Activated CD4-positive, alpha-beta T cell treated with anti-CD3 and anti-CD28 coated beads for 1 hour (primary cell): ENCODE measurements around the gene CHAC1.
"Not testable (repeated sequence)": the region's sequence is repeated elsewhere in the genome, so short reads cannot be mapped to it uniquely, and the experiment has no call there.

Source experiments
- DNase-seq: peaks from one replicate; pipeline ENCODE4 v3.0.0-alpha.2; 2020

Gene CHAC1

DNA sequence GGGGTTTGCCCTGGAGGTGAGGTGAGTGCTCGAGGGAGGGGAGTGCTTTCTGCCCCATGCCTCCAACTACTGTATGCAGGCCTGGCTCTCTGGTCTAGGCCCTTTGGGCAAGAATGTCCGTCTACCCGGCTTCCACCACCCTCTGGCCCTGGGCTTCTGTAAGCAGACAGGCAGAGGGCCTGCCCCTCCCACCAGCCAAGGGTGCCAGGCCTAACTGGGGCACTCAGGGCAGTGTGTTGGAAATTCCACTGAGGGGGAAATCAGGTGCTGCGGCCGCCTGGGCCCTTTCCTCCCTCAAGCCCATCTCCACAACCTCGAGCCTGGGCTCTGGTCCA lies 14.8 kb upstream of the CHAC1 start:
- DNase-seq = no peak

DNA sequence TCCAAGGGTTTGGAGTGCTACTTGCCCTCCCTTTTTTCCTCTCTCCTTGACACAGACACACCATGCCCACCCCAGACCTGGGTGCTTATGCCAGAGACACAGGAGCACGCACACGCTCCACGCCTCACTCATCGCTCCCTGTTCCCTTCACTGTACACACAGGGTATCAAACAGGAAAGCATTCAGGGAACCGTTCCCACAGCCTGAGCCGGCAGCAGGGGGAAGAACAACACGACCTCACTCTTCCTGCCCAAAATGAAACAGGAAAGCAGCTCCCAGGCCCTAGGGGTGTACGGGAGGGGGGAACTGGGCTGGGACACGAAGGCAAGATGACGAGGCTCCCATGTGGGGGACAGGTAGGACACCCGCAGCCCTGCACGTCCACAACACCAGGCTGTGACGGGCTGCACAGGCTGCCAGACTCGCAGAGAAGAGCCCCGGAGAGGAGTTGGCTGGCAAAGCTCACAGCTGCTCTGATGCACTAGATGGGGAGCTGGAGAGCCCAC lies 12.9 kb upstream of the CHAC1 start:
- no peak for DNase-seq

DNA sequence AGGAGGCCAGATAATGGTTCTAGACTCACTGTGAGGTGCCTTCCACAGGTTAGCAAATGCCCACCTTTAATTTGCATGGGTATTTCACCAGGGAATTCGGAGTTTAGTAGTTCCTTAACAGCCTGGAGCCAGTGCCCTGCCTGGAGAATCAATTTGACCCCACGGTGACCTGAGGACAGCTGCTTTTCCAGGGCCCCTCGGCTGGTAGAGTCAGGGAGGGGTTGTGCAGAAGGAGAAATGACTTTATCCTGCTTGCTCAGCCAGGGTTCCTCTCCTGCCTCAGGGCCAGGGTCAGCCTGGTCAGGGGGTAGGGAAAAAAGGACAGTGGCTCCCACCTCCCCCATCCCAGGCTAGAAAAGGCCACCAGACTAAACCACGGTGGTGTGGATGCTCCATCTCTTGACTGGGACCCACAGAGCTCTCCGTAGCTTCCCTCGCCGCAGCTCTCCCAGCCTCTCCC lies 12.2 kb upstream of the CHAC1 start:
- DNase-seq = no peak

DNA sequence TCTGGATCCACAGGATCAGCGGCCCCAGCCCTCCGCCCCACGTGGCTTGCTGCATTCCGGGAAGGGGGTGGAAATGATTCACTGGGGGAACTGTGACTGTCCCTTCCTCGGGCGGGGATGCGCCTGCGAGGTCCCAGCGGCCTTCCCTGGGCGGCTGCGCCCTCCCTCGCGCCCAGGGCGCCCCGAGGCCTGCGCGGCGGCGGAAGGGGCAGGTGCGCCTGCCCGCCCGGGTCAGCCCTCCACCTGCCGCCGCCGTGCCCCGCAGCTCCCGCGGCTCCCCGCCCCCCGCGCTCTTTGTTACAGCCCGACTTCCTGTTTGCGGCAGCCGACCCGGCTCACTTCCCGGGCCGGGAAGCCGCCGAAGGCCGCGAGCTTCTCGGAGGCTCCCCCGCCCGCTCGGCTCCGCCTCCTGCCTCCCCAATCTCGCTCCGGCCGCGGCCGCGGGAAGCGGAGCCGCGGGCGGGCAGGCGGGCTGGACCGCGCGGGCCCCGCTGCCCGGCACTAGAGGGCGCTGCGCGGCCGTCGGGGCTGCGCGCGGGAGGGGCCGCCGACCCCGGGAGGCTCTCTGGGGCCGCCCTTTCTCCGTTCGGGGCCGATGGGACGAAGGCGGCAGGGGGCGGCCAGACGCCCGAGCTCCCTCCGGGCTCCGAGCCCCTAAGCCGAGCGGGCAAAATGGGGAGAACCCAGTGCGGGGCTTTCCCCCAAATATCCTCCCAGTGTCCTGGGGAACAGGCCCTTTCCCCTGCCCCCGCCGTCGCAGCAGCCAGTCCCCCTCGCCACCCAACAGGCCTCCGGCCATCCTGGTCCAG lies 11.5 kb upstream of the CHAC1 start:
- DNase-seq = peak; percentile 46

DNA sequence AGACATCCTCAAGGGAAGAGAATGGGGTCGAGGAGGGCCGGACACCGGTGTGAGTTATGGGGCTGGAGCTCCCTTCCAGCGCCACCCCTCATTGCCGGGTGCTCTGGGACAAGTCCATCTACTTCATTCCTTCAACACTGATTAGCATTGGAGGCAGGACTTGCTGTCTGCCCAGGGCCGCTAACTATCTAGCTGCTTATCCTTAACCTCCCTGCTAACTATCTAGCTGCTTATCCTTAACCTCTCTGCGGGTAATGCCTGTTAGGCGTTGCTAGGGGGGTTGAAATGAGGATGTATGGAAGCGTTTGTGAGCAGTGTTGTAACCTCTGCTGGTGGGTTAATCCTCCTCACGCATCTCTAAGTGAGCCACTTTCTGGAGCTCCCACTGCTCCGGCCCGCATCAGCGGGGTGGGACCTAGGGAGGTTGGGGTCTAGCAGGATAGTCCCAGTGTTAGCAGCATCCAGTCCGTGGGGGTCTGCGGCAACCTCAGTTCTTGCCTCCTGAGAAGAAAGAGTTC lies 10.9 kb upstream of the CHAC1 start:
- no peak for DNase-seq

DNA sequence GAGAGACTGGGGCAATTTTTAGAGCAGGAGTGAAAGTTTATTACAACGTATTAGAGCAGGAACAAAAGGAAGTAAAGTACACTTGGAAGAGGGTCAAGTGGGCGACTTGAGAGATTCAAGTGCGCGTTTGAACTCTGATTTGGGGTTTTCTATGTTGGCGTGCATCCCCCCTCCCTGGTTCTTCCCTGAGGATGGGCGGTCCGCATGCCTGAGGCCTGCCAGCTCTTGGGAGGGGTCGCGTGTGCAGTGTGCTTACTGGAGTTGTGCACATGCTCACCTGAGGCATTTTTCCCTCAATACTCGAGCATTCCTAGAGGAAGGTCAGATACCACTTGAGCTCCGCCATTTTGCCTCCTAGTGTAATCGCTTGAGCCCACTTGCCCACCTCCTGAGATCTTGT lies 10.4 kb upstream of the CHAC1 start:
- no peak for DNase-seq

DNA sequence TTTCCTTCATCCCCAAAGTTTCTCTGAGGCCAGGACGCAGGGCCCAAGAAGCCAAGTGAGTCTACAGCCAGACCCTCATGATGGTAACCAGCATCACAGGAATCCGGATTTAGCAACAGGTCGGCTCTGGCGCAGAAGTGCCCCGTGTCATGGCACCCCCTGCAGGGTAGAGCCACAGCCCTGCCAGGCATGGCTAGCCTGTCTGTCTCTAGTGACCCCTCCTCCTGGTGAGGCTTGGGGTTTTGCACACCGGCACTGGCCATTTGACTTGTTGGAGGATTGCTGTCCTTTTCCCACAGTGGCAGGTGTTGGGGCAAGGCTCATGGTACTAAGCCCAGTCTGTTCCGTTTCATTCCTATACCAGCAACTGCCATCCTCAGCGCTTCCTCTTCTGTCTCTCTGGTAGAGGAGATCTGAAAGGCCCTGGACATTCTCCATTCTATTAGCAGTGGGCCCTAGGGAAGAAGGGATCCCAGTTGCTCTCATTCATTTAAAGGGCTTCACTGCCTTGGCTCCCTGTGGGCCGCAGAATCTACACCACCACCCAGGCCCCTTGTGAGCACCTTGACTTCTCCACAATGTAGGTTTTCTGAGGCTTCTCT lies 9.4 kb upstream of the CHAC1 start:
- DNase-seq = no peak

DNA sequence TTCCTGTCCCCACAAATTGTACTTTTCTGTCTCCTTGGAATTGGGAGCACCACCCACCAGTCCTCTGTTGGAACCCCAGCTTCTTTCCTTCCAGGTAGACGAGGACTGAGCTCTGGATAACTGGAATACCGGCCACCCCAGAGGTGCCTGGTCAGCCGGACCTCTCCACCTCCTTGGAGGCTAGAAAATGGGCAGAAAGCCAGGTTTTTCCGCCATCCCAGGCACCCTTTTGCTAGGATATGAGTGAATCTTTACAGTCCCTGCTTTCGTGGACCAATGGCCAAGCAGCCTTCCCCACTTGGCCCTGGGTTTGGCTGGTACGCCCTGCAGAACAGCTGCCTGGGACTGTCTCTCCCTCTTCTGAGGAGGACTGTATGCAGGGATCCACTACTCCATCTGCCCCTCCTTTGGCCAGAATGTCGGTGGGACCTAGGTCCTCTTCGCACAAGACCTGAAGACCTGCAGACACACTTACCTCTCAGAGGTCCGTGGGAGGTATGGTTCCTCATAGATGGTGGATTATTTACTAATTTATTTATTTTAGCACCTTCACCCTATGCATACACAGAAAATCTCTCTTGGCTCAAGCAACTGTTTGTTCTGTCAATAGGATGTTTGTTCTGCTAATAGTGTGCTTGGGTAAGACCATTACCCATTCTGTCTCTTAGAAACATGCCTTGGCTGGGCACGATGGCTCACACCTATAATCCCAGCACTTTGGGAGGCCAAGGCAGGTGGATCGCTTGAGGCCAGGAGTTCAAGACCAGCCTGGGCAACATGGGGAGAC lies 8.6 kb upstream of the CHAC1 start:
- no peak for DNase-seq

DNA sequence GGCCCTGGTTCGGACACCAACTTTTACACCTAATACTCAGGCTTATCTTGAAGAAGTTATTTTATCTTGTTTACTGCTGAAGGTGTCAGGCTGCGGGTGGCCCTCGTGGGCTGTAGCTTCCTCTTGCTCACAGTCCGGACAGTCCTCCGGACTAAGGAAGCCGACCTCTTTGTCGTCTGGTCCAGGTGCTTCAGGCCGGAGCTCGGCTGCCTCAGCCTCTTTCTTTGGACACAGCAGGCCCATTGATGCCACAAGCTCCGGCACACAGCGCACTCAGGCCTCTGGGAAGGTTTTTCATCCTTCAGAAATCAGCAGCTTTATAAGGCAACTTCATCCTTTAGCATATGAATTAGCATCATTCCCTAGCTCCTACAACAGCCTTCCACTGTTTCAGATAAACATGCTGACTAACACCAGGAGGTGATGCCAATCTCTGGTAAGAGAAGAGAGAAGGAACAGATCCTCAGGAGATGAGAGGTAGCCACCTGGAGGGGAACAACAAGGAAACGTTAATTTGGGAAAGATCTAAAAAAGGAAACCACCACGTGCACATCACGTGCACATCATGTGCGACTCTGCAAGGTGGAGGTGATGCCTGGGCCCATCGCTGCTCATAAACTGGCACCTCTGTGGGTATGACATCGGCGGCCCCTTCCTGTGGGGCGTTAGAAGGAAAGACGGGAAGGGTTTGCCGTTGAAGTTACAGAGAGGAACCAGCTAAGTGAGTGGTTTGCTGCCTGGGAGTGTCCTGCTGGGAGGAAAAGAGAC lies 4.4 kb upstream of the CHAC1 start:
- no peak for DNase-seq

DNA sequence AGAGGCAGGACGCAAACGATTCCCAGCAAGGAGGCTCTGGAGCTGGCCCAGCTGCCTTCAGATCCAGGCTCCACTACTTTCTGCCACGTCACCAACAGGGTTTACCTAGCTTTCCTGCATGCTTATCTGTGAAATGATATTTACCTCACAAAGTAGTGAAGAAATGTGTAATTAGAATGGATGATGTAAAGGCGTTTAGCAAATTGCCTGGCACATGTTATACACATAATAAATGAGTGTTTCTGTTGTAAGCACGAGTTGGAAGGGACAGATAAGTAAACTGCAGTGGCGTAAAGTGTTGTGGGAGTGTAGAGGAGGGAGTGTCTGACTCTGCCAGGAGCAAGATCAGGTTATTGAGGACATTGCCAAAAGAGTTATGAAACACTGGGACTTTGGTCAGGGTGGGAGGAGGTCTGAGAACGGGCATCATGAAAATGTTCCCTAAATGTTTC lies 3.5 kb upstream of the CHAC1 start:
- no peak for DNase-seq

DNA sequence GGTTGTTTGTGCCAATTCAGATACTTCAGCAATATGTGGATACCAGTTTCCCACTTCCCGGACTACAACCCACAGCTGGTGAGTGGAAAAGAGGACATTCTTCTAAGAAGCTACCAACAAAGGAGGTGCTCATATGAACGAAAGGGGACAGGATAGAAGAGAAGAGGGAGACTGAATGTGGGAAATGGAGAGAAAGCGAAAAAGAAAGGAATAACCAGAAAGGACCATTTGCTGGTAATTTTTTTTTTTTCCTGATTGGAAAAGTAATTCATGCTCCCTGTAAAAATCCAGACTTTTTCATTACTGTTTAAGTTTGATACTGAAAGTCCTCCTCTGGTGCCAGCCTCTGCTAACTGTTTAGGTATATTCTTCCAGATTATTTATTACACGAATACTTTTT lies 1.5 kb upstream of the CHAC1 start:
- DNase-seq = no peak

DNA sequence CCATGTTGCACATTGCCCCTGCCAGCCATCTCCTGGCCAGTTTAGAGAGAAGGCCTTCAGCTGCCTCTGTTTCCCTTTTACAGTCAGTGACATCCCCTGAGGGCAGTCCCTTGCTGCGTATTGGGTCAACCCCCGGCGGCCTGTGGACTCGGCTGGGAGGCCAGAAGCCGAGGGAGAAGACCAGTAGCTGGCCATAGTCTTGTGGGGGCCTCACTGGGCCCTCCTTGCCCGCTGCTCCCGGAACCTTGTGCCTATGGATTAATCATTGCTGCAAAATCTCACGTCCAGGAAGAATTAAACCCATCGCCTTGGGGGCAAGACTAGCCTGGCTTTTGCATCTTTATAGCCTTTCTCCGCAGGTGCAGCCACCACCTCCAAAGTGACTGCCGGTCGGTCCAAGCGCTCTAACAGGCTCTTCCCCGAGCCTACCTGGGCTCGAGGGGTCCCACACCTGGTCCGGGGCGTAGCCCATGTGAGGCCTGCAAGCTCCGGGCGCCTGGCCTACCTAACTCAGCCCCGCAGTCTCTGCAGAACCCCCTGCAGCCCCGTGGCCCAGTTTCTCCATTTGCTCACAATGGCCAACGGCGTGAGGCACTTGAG lies 870 bp upstream of the CHAC1 start:
- no peak for DNase-seq

DNA sequence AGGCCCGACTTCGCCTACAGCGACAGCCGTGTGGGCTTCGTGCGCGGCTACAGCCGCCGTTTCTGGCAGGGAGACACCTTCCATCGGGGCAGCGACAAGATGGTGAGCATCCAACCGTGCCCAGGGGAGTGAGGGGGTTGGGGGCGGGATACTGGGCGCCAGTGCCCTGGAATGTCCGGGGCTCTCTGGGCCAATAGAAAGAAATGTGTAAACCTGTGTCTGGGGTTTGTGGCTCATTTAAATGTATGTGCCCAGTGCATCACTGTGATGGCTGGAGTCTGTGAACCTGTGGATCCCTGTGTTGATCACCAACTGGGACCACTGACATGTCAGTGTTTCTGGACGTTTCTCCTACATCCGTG lies 423 bp downstream of the CHAC1 start:
- DNase-seq = no peak

DNA sequence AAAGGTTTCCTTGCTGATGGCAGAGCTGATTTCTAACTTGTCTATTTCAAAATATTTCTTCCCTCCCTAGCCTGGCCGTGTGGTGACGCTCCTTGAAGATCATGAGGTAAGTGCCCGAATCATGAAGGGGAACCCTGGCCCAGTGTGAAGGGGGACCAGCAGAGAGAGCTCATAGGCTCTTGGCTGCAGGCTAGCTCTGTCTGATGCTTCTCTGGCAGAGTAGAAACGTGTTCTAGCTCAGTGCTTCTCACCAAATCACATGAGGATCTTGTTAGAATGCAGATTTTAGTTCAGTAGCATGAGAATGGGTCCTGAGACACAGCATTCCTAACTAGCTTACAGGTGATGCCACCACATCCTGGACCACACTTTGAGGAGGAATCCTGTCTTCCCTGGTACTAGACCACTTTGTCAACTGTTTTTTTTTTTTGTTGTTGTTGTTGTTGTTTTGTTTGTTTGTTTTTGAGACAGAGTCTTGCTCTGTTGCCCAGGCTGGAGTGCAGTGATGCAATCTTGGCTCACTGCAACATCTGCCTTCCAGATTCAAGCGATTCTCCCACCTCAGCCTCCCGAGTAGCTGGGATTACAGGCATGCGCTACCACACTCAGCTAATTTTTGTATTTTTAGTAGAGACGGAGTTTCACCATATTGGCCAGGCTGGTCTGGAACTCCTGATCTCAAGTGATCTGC lies 1.0 kb downstream of the CHAC1 start:
- not testable (repeated sequence) for DNase-seq

DNA sequence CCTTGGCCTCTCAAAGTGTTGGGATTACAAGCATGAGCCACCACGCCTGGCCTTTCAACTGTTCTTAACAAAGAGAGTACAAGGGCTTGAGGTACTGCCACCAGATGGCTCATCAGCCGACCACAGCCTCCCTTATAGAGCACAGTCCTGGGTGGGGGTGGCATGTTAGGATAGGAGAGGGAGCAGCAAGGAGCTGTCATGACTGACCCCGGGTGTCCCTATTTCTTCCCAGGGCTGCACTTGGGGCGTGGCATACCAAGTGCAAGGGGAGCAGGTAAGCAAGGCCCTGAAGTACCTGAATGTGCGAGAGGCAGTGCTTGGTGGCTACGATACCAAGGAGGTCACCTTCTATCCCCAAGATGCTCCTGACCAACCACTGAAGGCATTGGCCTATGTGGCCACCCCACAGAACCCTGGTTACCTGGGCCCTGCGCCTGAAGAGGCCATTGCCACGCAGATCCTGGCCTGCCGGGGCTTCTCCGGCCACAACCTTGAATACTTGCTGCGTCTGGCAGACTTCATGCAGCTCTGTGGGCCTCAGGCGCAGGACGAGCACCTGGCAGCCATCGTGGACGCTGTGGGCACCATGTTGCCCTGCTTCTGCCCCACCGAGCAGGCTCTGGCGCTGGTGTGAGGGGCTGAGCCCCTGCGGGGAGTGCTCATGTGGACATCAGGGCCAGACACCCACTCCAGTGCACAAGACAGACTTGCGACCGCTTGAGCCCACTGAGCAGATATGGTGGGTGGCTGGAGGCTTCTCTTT lies 2.1 kb downstream of the CHAC1 start:
- DNase-seq = no peak

DNA sequence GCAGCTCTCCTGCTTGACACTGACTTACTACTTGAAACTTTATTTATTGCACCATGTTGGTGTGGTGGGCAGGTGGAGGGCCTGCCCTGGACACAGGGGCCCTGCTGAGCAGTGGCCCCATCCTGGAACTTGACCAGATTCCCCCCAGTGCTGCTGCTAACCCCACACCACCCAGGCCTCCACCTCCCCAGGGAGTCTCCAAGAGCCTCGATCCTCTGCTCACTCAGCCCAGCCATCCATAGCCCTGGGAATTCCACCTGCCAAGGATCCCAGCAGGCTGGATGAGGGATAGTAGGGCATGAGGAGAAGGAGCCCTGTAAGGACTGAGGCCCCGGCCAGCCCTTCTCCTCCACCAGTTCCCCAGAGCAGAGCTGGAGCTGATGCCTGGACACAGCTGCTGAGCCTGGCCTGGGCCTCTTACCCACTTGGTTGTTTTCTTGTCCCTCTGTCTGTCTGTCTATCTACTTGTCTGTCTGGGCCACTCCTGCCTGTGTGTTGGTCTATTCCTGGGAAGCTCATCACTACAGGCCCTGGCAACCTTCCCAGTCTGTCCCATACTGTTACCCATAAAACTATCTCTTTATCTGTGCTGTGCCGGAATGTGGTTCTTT lies 2.8 kb downstream of the CHAC1 start:
- no peak for DNase-seq

DNA sequence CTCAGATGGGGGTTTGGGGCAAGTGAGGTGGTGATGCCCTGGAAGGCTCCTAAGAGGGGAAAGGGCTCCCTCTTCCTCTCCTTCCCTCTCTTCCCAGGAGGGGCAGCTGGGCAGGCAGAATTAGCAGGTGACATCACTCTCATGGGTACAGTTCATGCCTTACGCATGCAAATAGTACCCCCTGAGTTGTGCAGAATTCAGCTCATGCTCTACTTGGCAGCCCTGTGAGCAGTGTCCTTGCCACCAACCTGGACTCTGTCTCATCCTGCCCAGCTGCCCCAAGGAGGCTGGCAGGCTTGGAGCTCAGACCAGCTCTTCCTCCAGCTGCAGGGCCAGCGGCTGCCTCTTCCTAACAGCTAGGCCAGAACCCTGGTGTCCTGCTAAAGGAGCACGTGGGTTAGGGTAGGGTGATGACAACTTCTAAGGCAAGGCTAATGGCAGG lies 3.3 kb downstream of the CHAC1 start:
- DNase-seq = no peak

DNA sequence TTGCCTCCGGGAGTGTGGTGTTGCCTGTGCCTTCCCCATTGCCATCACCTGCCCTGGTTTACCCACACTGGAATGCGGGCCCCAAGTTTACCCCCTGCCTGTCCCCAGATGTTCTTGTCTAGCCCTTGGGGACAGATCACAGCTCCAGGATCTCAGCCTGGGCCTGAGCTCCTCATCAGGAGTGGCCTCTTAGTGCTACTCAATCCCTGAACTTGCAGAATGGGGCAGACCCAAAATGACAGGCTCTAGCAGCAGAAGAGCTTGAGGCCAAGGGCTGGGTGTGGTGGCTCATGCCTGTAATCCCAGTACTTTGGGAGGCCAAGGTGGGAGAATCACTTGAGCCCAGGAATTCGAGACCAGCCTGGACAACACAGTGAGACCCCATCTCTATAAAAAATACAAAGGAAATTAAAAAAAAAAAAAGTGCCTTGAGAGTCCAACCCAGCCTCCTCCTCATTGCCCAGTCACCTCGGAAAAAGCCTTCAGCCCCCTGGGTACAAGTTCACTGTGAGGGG lies 3.8 kb downstream of the CHAC1 start:
- no peak for DNase-seq

DNA sequence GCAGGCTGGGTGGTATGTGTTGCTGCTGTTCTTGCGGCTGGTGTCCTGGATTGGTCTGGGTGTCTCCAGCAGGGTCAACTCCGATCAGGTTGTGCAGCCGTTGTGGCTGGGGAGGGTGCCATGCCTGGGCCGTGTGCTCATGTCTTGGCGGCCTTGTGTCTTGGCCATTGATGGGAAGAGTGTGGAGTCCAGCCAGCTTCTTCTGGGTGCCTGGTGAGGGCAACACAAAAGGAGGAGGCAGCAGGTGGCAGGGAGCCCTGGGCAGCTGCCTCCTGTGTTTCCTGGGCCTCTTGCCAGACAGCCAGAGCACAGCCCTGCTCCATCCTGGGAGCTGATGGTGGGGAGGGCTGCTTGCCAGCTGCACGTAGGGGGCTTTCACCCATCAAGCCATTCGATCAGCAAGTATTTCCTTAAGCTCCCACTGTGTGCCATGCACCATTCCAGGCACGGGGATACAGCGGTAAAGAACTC lies 4.3 kb downstream of the CHAC1 start:
- no peak for DNase-seq

DNA sequence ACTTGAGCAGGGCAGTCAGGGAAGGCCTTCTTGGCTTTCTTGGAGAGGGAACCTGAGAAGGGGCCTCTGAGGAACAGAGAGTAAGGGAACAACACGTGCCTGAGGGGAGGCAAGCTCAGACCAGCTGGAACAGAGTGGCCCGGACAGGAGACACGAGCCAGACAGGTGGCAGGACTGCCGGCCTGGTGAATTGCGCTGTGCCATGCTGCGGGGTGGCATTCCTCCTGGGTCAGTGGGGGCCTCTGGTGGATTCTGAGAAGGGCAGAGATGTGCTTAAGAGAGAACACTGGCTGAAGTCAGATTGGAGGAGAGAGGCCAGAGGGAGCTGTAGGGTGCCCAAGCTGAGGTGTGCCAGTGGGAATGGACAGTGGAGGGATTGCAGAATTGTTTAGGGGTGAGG lies 4.9 kb downstream of the CHAC1 start:
- DNase-seq = no peak
